K562 (cell line): Measurements from ENCODE around the gene UCHL5. TPM values are rescaled to one million over a fixed set of nuclear protein-coding genes. Genes with fewer than 3 reads are reported as not detected.

ENCODE experiments used
- CHCHD3 ChIP-seq: fragments of 250-450 bp; sonication (Bioruptor Pico); IDR thresholded peaks from 2 replicates; pipeline ENCODE4 v2.1.2; 2022; ENCODE audit warnings: mild to moderate bottlenecking
- CXXC5 ChIP-seq: fragments of 250-450 bp; sonication (Bioruptor Pico); IDR thresholded peaks from 2 replicates; pipeline ENCODE4 v1.8.0; 2022; ENCODE audit warnings: inconsistent platforms, mild to moderate bottlenecking, moderate library complexity
- DACH1 ChIP-seq: fragments of 450-650 bp; IDR thresholded peaks from 2 replicates; pipeline ENCODE4 v1.6.1; 2018; ENCODE audit not compliant: partially characterized antibody
- E2F3 ChIP-seq: fragments of 250-450 bp; sonication (Bioruptor Pico); IDR thresholded peaks from 2 replicates; pipeline ENCODE4 v1.4.0; 2020; ENCODE audit warnings: mild to moderate bottlenecking
- ERF ChIP-seq: fragments of 450-650 bp; formaldehyde crosslinking; IDR thresholded peaks from 2 replicates; pipeline ENCODE4 v1.4.0; 2020; ENCODE audit warnings: mild to moderate bottlenecking, mixed read lengths
- ESRRB ChIP-seq: fragments of 250-450 bp; sonication (Bioruptor Pico); IDR thresholded peaks from 2 replicates; pipeline ENCODE4 v1.5.0; 2020; ENCODE audit warnings: mild to moderate bottlenecking, moderate library complexity, borderline replicate concordance
- FOXJ3 ChIP-seq: sonication (generic); formaldehyde crosslinking; IDR thresholded peaks from 2 replicates; pipeline ENCODE4 v1.4.0; 2020; ENCODE audit warnings: mild to moderate bottlenecking, missing genetic modification reagents
- NR1H2 ChIP-seq: sonication (generic); formaldehyde crosslinking; IDR thresholded peaks from 2 replicates; pipeline ENCODE4 v1.4.0; 2020; ENCODE audit warnings: mild to moderate bottlenecking, missing genetic modification reagents
- PHF20 ChIP-seq: fragments of 450-650 bp; IDR thresholded peaks from 2 replicates; pipeline ENCODE4 v1.6.1; 2018; ENCODE audit not compliant: partially characterized antibody
- POLR2G ChIP-seq: fragments of 200-400 bp; formaldehyde crosslinking; IDR thresholded peaks from 2 replicates; pipeline ENCODE4 v1.6.1; 2017; ENCODE audit warnings: low read depth, mild to moderate bottlenecking, antibody characterized with exemption, low read length, moderate library complexity
- RBM14 ChIP-seq: fragments of 200-400 bp; formaldehyde crosslinking; IDR thresholded peaks from 2 replicates; pipeline ENCODE4 v1.6.1; 2018; ENCODE audit warnings: low read depth, mild to moderate bottlenecking, low read length, moderate library complexity, borderline replicate concordance; ENCODE audit not compliant: insufficient read depth
- SIN3A ChIP-seq, 2 experiments: fragments of 150-350 bp in 1 of 2; IDR thresholded peaks; 2 replicates each; pipeline ENCODE4 v1.6.1; 2011 to 2016; ENCODE audit warnings: borderline replicate concordance in 2 of 2, low read depth in 2 of 2, low read length in 2 of 2, mild to moderate bottlenecking in 2 of 2, moderate library complexity in 2 of 2; ENCODE audit not compliant: control insufficient read depth in 1 of 2
- SMARCA4 ChIP-seq: fragments of 450-650 bp; IDR thresholded peaks from 2 replicates; pipeline ENCODE4 v1.6.1; 2016
- SRSF1 ChIP-seq: fragments of 200-400 bp; formaldehyde crosslinking; IDR thresholded peaks from 2 replicates; pipeline ENCODE4 v1.6.1; 2017; ENCODE audit warnings: mild to moderate bottlenecking, low read depth, low read length, moderate library complexity
- STAT5B ChIP-seq: fragments of 250-450 bp; sonication (Bioruptor Pico); IDR thresholded peaks from 2 replicates; pipeline ENCODE4 v1.8.0; 2021; ENCODE audit warnings: mild to moderate bottlenecking, inconsistent platforms
- TCF7 ChIP-seq: sonication (generic); IDR thresholded peaks from 2 replicates; pipeline ENCODE4 v1.6.1; 2016; ENCODE audit warnings: antibody characterized with exemption, borderline replicate concordance
- ZNF695 ChIP-seq: fragments of 450-650 bp; formaldehyde crosslinking; IDR thresholded peaks from 2 replicates; pipeline ENCODE4 v1.4.0; 2020; ENCODE audit warnings: mild to moderate bottlenecking, moderate library complexity
- ZNF79 ChIP-seq: fragments of 250-450 bp; sonication (Bioruptor Pico); IDR thresholded peaks from 2 replicates; pipeline ENCODE4 v1.4.0; 2020; ENCODE audit warnings: low read depth, mild to moderate bottlenecking, moderate library complexity
- polyA plus RNA-seq, 8 experiments: library from polyadenylated mRNA; depleted of rRNA in 4 of 8; stranded (reverse) in 5 of 8; unstranded in 3 of 8; fragments of >200 nt; fragmentation: Nextera tagmentation in 2 of 8; fragmentation: Illumina TruSeq in 1 of 8; extraction: Ambion mirVana in 2 of 8; extraction: Trizol in 1 of 8; gene quantifications; 2 replicates each; pipeline versions ENCODE4 v1.2.1 to v1.2.3, GENCODE V29; 2011 to 2014; ENCODE audit warnings: inconsistent platforms in 1 of 8, missing spikeins in 1 of 8
- total RNA-seq, 7 experiments: library from RNA; depleted of rRNA in 6 of 7; stranded (reverse); fragments of >200 nt in 6 of 7; fragmentation: Illumina TruSeq in 2 of 7; extraction: Trizol in 2 of 7; gene quantifications; 2 replicates each; pipeline versions ENCODE4 v1.2.1 to v1.2.3, GENCODE V29; 2011 to 2021; ENCODE audit warnings: low replicate concordance in 1 of 7
- TF ChIP-seq, protein P1 (sequence below), 3 experiments: fragments of 200-800 bp in 1 of 3; sonication (Bioruptor generic) in 1 of 3; sonication (generic) in 1 of 3; formaldehyde crosslinking in 1 of 3; IDR thresholded peaks; 2 replicates each; pipeline versions ENCODE4 v1.6.1 to v1.8.0; 2016 to 2022; ENCODE audit warnings: mild to moderate bottlenecking in 2 of 3, missing compliant biosample characterization in 2 of 3, missing genetic modification characterization in 2 of 3, missing genetic modification reagents in 1 of 3
- TF ChIP-seq, protein P2 (sequence below): IDR thresholded peaks from 3 replicates; pipeline ENCODE4 v1.6.1; 2011; ENCODE audit warnings: borderline replicate concordance, mild to moderate bottlenecking; ENCODE audit not compliant: insufficient read length, insufficient read depth
- TF ChIP-seq, protein P3 (sequence below), 2 experiments: IDR thresholded peaks; 2 replicates each; pipeline ENCODE4 v1.6.1; 2012; ENCODE audit warnings: improper control_type of control experiment in 2 of 2, low read depth in 2 of 2, low read length in 2 of 2, borderline replicate concordance in 1 of 2
- TF ChIP-seq, protein P4 (sequence below): IDR thresholded peaks from 2 replicates; pipeline ENCODE4 v1.6.1; 2011; ENCODE audit not compliant: insufficient read length; ENCODE audit errors: extremely low read depth

UCHL5 gene
- total and polyA plus RNA-seq, 9 of the 15 experiments (the other 6 are each of a cell fraction or from before 2014, with no cell fraction given) = 61.0 to 206 (median 122) TPM

- TF ChIP-seq, protein P1, sequence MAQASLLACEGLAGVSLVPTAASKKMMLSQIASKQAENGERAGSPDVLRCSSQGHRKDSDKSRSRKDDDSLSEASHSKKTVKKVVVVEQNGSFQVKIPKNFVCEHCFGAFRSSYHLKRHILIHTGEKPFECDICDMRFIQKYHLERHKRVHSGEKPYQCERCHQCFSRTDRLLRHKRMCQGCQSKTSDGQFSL (CRISPR knock-in tag; IDR thresholded peaks at IDR 0.05) = no peak; the same call in 1 of the 2 replicates
- TF ChIP-seq, protein P1 (tag; IDR thresholded peaks at IDR 0.05) = no peak
- no peak for TF ChIP-seq E2F3
- TF ChIP-seq, protein P2, sequence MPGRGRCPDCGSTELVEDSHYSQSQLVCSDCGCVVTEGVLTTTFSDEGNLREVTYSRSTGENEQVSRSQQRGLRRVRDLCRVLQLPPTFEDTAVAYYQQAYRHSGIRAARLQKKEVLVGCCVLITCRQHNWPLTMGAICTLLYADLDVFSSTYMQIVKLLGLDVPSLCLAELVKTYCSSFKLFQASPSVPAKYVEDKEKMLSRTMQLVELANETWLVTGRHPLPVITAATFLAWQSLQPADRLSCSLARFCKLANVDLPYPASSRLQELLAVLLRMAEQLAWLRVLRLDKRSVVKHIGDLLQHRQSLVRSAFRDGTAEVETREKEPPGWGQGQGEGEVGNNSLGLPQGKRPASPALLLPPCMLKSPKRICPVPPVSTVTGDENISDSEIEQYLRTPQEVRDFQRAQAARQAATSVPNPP = no peak
- no peak for TF ChIP-seq PHF20
- no peak for TF ChIP-seq CHCHD3 (CRISPR knock-in tag)
- TF ChIP-seq POLR2G = no peak
- TF ChIP-seq TCF7 = no peak
- TF ChIP-seq SMARCA4 = no peak; the same call in 1 of the 2 replicates
- TF ChIP-seq STAT5B = no peak
- TF ChIP-seq, protein P3, sequence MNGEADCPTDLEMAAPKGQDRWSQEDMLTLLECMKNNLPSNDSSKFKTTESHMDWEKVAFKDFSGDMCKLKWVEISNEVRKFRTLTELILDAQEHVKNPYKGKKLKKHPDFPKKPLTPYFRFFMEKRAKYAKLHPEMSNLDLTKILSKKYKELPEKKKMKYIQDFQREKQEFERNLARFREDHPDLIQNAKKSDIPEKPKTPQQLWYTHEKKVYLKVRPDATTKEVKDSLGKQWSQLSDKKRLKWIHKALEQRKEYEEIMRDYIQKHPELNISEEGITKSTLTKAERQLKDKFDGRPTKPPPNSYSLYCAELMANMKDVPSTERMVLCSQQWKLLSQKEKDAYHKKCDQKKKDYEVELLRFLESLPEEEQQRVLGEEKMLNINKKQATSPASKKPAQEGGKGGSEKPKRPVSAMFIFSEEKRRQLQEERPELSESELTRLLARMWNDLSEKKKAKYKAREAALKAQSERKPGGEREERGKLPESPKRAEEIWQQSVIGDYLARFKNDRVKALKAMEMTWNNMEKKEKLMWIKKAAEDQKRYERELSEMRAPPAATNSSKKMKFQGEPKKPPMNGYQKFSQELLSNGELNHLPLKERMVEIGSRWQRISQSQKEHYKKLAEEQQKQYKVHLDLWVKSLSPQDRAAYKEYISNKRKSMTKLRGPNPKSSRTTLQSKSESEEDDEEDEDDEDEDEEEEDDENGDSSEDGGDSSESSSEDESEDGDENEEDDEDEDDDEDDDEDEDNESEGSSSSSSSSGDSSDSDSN (IDR thresholded peaks at IDR 0.05; ENCODE audit: borderline replicate concordance in 1 of 2, low read depth in 2 of 2, low read length in 2 of 2) = no peak
- no peak for TF ChIP-seq RBM14
- no peak for TF ChIP-seq NR1H2 (CRISPR knock-in tag)
- no peak for TF ChIP-seq FOXJ3 (CRISPR knock-in tag)
- peak; percentile 23; the same call in 1 of the 2 replicates for TF ChIP-seq SRSF1
- peak; percentile 70; the same call in 1 of the 2 replicates for TF ChIP-seq ERF
- no peak; a peak in 1 of 4 replicates for TF ChIP-seq SIN3A (IDR thresholded peaks at IDR 0.05; ENCODE audit: borderline replicate concordance in 2 of 2, control insufficient read depth in 1 of 2, low read depth in 2 of 2, low read length in 2 of 2)
- no peak for TF ChIP-seq ZNF695 (CRISPR knock-in tag)
- no peak for TF ChIP-seq ESRRB
- no peak for TF ChIP-seq DACH1
- TF ChIP-seq CXXC5 = no peak; the same call in none of the 2 replicates
- TF ChIP-seq ZNF79 (CRISPR knock-in tag) = no peak
- TF ChIP-seq, protein P4, sequence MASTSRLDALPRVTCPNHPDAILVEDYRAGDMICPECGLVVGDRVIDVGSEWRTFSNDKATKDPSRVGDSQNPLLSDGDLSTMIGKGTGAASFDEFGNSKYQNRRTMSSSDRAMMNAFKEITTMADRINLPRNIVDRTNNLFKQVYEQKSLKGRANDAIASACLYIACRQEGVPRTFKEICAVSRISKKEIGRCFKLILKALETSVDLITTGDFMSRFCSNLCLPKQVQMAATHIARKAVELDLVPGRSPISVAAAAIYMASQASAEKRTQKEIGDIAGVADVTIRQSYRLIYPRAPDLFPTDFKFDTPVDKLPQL = no peak
Observed at GRCh38 chr1:193058529-193059281, 455 bp downstream of the UCHL5 start (continued).
